DMS53 treated with DMSO at 0.1 percent for 48 hours (cell line): ENCODE results near the gene KISS1.

ENCODE experiments used
- DNase-seq: peaks from one replicate; lab custom pipeline; 2025; ENCODE audit not compliant: unreplicated experiment; lab: John Stamatoyannopoulos, UW

Gene KISS1

DNA sequence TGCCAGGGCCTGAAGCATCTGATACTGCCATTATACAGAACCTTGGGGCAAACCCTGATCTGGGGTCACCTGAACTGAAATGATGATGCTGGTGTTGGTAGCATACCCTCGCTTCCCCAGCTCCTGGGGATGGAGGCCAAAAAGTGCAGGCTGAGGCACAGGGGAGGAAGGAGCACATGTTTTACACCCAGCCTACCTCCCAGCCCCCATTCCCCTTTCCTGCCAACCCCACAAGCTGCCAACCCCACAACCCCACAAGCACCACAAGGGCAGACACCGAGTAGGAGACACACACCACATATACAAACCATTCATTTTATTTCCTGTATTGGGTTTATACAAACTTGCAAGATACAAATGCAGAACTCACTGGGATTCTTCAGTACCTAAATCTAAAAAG lies 22.3 kb upstream of the KISS1 start:
- no peak for DNase-seq

GRCh38 chr1:204217648-204218000 lies 21.3 kb upstream of the KISS1 start:
- no peak for DNase-seq

- DNase-seq: no peak
Measured at GRCh38 chr1:204216880-204217647, 20.8 kb upstream of the KISS1 start.

DNA sequence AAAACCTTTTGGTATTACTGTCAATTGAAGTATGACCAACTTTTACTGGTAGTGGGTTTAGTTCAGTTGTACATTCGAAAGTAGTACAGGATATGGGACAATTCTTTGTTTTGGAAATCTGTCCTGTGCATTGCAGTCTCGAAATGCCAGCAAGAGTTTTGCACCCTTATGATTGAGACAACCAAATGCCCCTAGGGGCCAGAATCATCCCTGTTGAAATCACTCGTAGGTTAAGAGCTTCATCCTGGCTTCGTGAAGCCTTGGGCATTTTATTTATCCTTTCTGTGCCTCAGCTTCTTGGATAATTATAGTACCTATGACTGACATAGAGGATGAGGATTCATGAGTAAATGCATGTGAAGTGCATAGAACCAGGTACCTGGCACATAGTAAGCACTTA lies 19.9 kb upstream of the KISS1 start:
- no peak for DNase-seq

DNA sequence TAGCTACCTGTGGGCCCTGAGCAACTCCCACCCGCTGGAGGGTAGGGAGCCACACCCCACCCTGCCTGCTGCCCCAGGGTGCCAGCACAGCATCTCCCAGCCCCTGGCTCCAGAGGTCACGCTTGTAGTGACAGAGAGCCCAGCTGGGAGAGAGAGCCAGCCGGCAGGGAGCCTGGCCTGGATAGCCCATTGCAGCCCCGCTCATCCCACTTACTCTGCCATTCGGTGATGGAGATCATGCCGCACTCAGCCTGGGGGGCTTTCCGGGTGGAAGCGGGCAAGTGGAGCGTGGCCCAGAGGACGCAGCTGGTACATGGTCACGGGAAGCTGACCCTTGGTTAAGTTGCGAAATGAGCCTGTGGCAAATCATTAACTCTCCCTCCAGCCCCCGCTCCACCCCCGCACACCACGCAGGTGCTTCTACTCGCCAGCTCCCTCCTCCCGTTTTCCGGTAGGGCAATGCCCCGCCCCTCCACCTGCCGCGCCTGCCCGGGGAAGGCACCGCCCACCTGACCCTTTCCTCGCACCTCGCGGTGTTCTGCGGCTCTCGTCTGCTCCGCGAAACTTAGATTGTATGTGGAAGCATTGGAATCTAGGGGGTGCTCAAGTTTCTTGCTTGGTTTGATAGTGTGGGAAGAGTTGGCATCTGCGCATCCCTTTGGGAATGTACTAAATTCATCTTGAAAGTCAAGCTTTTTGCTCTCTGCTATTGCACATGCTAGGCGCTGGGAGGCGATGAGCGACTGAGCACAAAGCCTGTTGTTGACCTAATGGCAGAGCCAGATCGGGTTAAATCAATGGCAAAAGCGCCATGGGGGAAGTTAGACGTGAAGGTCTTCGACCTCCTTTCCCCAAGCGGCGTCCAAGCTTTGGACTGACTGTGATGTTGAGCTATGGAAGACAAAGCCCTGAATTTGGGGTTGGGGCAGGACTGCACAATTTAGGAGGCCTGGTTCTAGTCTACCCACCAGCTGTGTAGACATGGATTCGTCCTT lies 17.7 kb upstream of the KISS1 start, which contains the start of gene GOLT1A:
TSS of gene GOLT1A (minus strand) at position 321 of the 995 bp plus-strand sequence. CDS start at position 239, 82 bp downstream.
- peak; percentile 97 for DNase-seq

DNA sequence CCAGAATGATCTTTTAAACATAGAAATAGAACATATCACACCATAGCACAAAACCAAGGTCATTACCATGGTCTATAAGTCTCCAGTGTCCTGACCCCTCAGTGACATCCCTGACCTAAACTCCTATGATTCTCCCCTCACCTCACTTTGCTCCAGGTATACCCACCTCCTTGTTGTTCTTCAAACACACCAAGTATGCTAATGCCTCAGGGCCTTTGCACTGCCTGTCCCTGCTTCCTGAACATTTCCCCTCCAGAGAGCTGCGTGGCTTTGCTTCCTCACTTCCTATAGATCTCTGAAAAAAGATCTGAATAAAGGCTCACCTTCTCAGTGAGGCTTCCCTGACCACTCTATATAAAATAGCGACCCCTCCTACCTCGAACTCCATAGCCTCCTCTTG lies 16.4 kb upstream of the KISS1 start:
- DNase-seq: no peak

GRCh38 chr1:204211046-204211445 lies 14.8 kb upstream of the KISS1 start:
- DNase-seq: no peak

DNA sequence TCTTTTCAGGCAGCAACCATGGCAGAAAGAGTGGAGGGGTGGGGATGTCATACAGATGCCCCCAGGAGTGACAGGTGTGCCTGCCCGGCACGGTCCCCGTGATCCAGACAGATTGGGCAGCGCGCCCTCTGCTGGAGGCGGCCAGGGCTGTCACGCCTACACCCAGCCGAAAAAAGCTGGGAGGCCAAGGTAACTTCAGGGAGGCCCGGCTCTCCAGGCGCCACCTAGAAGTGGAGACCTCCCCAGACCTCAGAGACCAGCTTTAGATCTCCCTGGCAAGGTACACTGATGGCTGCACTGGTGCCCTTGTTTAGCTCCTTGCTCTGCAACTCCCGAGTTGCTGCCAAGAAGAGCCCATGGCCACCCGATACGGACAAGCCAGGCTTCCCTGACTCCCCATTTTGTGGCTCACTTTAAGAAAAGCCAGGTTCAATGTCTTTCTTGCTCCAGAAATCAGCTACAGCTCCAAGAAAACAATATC lies 10.9 kb upstream of the KISS1 start:
- DNase-seq: peak; percentile 32

DNA sequence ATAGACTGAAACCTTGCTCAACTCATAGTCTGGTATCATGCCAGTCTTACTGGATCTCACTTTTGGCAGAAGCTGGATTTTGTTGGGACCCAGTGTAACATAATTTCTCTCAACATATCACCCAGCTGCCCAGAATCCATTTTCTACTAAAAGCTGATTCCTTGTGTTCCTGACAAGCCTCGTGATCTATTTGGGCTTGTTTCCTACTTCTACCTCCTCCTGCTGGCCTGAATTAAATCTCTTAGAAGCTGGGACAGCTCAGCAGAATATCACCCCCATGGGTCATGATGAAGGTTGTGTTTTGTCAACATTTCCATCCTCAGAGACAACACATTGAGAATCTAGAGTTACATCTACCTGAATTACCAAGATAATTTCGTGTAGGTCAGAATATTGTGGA lies 9.8 kb upstream of the KISS1 start:
- no peak for DNase-seq

DNA sequence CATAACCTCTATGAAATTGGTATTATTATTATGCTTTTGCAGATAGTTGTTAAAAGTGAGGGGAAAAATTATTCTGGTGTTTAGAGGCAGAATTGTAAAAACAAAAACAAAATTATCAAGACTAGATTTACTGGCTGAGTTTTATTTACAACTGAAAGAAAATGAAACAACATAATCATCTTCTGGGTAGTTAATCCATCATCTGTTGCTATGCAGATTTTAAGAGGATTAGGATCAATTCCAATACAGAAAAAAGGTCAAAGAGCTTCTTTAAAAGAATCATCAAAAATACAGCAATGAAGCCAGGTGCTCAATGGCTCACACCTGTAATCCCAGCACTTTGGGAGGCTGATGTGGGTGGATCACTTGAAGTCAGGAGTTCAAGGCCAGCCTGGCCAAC lies 9.2 kb upstream of the KISS1 start:
- no peak for DNase-seq

GRCh38 chr1:204204944-204205343 lies 8.7 kb upstream of the KISS1 start:
- DNase-seq: no peak

DNA sequence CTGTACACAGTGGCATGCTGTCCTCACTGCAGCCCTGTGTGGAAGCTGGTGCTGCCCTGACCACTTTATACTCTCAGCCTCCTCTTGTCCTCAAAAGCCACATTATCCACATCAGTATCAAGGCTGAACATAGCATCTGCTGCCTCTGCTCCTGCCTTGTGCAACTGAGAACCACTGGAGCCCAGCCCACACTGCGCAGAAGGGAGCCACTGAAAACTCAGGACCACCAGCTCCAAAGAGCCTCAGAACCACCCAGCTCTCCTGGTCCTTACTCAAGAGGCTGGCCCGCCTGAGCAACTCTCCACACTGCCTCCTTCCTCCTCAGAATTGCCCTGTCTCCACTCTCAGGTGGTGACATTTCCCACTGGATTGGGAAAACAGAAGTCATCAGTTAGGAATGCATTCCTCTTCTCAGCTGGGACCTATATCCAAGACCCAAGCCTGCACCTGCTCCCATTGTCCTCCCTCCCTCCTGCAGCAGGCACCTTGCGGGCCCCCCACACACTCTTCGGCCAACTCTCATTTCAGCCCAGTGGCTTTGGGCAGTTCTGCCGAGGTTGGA lies 7.0 kb upstream of the KISS1 start:
- no peak for DNase-seq

GRCh38 chr1:204202481-204202880 lies 6.2 kb upstream of the KISS1 start:
- no peak for DNase-seq

DNA sequence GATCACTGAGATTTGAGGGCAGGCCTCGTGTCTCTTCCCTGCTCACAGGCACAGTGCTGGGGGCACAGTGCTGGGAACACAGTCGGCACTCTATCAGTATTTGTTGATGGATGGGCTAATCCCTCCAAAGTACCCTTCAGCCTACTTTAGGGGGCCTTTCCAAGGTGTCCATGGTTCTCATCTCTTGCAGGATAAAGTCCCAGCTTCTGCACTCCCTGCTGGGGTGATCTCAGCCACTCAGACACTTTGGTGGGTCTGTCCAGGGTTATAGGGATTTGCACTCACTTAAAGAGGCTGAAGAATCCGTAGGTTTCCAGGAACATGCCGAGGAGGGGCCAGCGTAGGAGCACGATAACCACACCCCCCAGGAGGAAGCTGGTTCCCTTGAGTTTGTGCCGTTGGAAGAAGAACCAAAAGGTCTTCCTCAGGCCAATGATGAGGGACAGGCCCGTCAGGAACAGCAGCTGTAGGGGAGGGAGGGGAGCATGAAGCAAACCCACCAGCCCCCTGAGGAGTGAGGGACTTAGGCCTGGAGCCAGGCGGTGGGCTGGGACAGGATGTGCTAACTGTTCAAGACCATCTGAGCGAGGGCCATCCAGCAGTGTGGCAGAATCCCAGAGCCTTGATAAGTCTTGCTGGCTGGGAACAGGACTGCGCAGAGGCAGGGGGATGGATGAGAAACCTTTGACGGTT lies 5.2 kb upstream of the KISS1 start:
- DNase-seq: no peak

GRCh38 chr1:204199579-204199978 lies 3.3 kb upstream of the KISS1 start:
- DNase-seq: no peak

GRCh38 chr1:204198348-204199340 lies 2.4 kb upstream of the KISS1 start:
- no peak for DNase-seq

DNA sequence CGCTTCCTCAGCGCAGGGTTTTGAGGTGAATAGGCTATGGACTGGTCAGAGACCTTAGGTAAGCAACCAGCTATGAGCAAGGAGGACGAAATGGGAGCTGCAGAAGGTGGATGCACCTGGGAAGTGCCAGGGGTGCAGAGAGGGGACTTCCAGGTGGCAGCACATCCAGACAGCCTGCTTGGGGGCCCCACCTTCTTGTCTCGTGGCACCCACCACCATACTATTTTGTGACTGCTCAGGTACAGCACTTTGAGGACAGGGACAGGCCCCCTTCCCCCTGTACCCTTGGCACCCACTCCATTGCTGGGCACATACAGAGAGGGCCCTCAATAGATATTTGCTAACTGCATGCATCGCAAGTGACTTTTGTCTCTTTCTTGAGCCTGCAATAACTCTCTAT lies 777 bp upstream of the KISS1 start:
- no peak for DNase-seq

DNA sequence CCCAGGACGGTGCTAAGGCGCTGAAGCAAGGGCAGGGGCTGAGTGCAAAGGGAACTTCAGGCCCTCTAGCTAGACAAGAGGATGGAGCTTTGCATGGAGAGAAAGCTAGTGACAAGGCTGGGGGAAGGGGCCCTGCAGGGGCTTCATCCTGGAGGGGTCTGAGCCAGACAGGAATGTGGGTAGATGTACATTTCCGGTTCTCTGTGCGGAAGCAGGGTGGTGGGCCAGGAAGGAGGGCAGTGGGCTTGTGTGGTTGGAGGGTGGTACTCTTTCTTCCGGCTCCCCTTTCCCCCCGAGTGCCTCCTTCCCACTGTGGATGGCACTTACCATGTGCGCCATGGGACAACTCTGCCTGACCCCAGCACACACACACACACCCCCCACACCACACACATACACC lies 1.5 kb downstream of the KISS1 start:
- DNase-seq: no peak

DNA sequence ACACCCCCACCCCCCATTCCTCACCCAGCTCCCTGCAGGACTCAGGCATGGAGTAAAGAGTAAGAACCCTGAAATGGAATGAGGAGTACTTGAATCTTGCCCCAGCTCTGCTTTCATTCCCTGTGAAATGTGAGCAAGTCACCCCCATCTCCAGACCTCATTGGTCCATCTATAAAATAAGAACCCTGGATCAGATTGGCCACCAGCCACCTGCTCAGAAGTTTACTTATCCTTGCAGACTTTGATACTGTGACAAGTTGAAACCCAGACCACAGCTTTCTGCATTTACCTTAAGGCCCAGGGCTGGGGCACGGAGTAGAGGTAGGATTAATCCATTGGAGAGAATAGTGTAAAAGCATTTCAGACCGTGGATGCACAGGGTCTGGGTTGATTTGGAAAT lies 2.2 kb downstream of the KISS1 start:
- DNase-seq: no peak
